Kidney epithelial cell (primary cell): ENCODE results near the gene IL26. TPM values are rescaled to one million over a fixed set of nuclear protein-coding genes. Genes with fewer than 3 reads are reported as not detected.
"Not testable (repeated sequence)": the region's sequence is repeated elsewhere in the genome, so short reads cannot be mapped to it uniquely, and the experiment has no call there.

Source experiments
- DNase-seq: peaks from one replicate; pipeline ENCODE4 v3.0.0-alpha.2; 2010; ENCODE audit warnings: low read depth
- H3K27me3 ChIP-seq: 2 replicates; pipeline ENCODE4 v1.6.0; 2011; ENCODE audit warnings: low read length; ENCODE audit not compliant: control insufficient read depth, insufficient read depth
- H3K36me3 ChIP-seq: 2 replicates; pipeline ENCODE4 v1.5.1; 2011; ENCODE audit warnings: low read length; ENCODE audit not compliant: control insufficient read depth, insufficient read depth
- H3K4me3 ChIP-seq: 2 replicates; pipeline ENCODE4 v1.5.1; 2011; ENCODE audit warnings: low read depth, mild to moderate bottlenecking, control low read depth, low read length
- total RNA-seq: library from RNA; depleted of rRNA; stranded (reverse); fragments of >200 nt; gene quantifications from 2 replicates; pipeline ENCODE4 v1.2.3, GENCODE V29; 2015
- TF ChIP-seq, protein P1 (sequence below): IDR thresholded peaks from 2 replicates; pipeline ENCODE4 v1.5.1; 2011; ENCODE audit warnings: mild to moderate bottlenecking, moderate library complexity, low read length, control low read depth, inconsistent platforms; ENCODE audit not compliant: insufficient read depth, poor library complexity, severe bottlenecking

IL26 gene
- total RNA-seq, 1 donor from 2014 or later: not detected

DNA sequence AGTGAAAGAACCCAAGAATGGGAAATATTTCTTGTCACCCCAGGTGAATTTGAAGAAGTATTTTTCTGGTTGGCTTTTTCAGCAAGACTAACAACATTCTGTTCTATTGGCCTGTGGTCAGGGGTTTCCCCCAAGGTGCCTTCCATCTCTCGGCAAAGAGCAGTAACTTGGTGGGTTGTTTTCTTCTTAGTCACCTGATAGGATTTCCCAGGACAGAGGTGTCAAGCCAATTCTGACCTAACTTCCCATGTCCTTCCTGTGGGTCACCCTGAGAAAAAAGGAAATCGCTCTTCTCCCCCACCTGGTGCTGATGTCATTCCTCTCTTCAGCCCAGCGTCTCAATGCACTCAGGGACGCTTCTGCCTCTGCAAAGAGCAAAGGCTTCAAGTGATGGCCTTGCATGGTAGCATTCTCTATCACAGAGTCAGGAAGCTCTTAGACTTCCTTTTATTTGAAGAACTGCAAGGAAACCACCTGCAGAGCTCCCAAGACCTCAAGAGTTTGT is 50.0 kb downstream of the IL26 start:
- Histone ChIP-seq H3K27me3 (no peaks in the 10 kb centered on the region), H3K4me3 (no peak overlapping the region), H3K36me3 (no peaks in the 10 kb centered on the region)
- no peak for DNase-seq
- TF ChIP-seq, protein P1, sequence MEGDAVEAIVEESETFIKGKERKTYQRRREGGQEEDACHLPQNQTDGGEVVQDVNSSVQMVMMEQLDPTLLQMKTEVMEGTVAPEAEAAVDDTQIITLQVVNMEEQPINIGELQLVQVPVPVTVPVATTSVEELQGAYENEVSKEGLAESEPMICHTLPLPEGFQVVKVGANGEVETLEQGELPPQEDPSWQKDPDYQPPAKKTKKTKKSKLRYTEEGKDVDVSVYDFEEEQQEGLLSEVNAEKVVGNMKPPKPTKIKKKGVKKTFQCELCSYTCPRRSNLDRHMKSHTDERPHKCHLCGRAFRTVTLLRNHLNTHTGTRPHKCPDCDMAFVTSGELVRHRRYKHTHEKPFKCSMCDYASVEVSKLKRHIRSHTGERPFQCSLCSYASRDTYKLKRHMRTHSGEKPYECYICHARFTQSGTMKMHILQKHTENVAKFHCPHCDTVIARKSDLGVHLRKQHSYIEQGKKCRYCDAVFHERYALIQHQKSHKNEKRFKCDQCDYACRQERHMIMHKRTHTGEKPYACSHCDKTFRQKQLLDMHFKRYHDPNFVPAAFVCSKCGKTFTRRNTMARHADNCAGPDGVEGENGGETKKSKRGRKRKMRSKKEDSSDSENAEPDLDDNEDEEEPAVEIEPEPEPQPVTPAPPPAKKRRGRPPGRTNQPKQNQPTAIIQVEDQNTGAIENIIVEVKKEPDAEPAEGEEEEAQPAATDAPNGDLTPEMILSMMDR: no peak

GRCh38 chr12:68174761-68175160 is 50.8 kb downstream of the IL26 start:
- H3K4me3 ChIP-seq, H3K27me3 ChIP-seq, DNase-seq, H3K36me3 ChIP-seq: not testable (repeated sequence)

DNA sequence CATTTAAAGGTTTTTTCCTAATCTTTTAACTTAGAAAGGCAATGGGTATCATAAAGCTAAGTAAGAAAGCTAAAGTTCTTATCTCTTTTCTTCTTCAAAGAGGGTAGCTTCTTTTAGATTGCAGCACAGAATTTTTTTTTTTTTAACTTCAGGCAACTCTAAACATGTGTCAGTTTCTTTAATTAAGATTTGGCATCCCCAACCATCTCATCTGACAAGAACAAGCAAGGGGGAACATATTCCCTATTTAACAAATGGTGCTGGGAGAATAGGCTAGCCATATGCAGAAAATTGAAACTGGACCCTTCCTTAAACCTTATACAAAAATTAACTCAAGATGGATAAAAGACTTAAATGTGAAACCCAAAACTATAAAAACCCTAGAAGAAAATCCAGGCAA is 51.8 kb downstream of the IL26 start:
- TF ChIP-seq, protein P1: no peak
- Histone ChIP-seq H3K36me3 (no peaks in the 10 kb centered on the region), H3K27me3 (no peaks in the 10 kb centered on the region), H3K4me3 (no peak overlapping the region)
- DNase-seq: no peak

GRCh38 chr12:68170726-68171125 is 54.9 kb downstream of the IL26 start:
- Histone ChIP-seq H3K4me3 (no peak overlapping the region), H3K36me3 (no peaks in the 10 kb centered on the region), H3K27me3 (no peaks in the 10 kb centered on the region)
- TF ChIP-seq, protein P1: no peak
- DNase-seq: no peak

DNA sequence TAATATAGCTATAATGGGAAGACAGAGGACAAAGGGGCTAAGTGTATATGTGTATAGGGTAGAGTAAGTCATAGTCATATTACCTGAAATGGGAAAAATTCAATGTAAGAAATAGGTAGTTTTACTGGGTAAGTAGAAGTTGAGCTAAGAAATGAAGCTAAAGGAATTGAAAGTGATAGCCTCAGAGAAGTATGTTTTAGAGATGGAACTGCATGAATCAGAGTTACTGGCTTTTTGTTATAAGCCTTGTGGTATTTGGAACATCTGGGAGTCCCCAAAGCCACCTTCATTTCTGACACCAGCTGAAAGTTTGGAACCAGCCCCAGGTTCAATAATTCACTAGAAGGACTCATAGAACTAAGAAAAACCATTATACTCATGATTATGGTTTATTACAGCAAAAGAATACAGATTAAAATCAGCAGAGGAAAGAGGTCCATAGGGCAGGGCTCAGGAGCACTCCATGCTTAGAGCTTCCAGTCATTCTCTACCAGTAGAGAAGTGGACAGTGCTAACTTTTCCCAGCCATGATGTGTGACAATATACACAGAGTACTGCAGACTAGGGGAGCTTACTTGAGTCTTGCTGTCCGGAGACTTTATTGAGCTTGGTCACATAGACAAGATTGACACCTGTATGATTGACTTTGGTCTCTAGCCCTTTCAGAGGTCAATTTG is 56.3 kb downstream of the IL26 start:
- Histone ChIP-seq H3K4me3 (no peak overlapping the region), H3K27me3 (no peaks in the 10 kb centered on the region), H3K36me3 (no peaks in the 10 kb centered on the region)
- TF ChIP-seq, protein P1: no peak
- no peak for DNase-seq

DNA sequence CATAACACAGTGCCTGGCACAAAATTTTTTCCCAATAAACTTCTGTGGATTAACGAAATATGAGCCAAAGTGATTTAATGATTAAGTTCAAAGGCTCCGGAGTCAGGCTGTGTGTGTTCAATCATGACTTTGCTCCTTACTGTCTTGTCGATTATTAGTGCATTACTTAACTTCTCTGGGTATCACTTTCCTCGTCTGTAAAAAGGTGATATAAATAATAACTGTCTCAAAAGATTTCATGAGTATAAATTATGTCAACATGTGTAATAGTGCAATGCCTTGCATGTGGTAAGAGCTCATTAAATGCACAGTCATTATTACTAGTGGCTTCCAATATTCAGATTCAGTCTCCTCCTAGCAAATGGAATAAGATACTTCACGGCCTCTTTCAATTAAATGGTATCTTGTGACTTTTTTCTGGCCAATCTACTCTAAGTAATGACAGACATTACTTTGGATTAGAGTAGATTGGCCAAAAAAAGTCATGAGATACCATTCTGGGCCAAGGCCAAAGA is 59.2 kb downstream of the IL26 start:
- no peak for DNase-seq
- no peak overlapping the region for H3K4me3 ChIP-seq
- TF ChIP-seq, protein P1: no peak
- no peaks in the 10 kb centered on the region for H3K36me3 ChIP-seq
- H3K27me3 ChIP-seq: no peaks in the 10 kb centered on the region
